Ishikawa (cell line): ENCODE results near the gene SERAC1.

ENCODE experiments used
- CEBPB ChIP-seq: IDR thresholded peaks from 2 replicates; pipeline ENCODE4 v1.6.1; 2012
- EGR1 ChIP-seq: IDR thresholded peaks from 2 replicates; pipeline ENCODE4 v1.6.1; 2012
- EP300 ChIP-seq: IDR thresholded peaks from 2 replicates; pipeline ENCODE4 v1.6.1; 2012; ENCODE audit warnings: borderline replicate concordance
- FOXM1 ChIP-seq: IDR thresholded peaks from 2 replicates; pipeline ENCODE4 v1.6.1; 2012; ENCODE audit warnings: low read depth, borderline replicate concordance
- MAX ChIP-seq: IDR thresholded peaks from 2 replicates; pipeline ENCODE4 v1.6.1; 2012
- NFIC ChIP-seq: IDR thresholded peaks from 2 replicates; pipeline ENCODE4 v1.6.1; 2012
- RAD21 ChIP-seq: IDR thresholded peaks from 2 replicates; pipeline ENCODE4 v1.6.1; 2012; ENCODE audit warnings: low read depth
- REST ChIP-seq: IDR thresholded peaks from 2 replicates; pipeline ENCODE4 v1.6.1; 2012; ENCODE audit warnings: low read depth, mild to moderate bottlenecking
- TAF1 ChIP-seq: IDR thresholded peaks from 2 replicates; pipeline ENCODE4 v1.6.1; 2012; ENCODE audit warnings: low read depth, mild to moderate bottlenecking
- TEAD4 ChIP-seq: IDR thresholded peaks from 2 replicates; pipeline ENCODE4 v1.6.1; 2012
- USF1 ChIP-seq: IDR thresholded peaks from 2 replicates; pipeline ENCODE4 v1.6.1; 2012
- YY1 ChIP-seq: IDR thresholded peaks from 2 replicates; pipeline ENCODE4 v1.6.1; 2012; ENCODE audit warnings: low read depth

GRCh38 chr6:158063736-158064135 is 104.3 kb downstream of the SERAC1 start:
- no peak for TF ChIP-seq MAX
- no peak for TF ChIP-seq REST
- no peak for TF ChIP-seq EP300
- no peak for TF ChIP-seq EGR1
- no peak for TF ChIP-seq TAF1
- no peak for TF ChIP-seq CEBPB
- no peak for TF ChIP-seq FOXM1
- TF ChIP-seq TEAD4 = no peak
- no peak for TF ChIP-seq RAD21
- TF ChIP-seq YY1 = no peak
- no peak for TF ChIP-seq NFIC
- no peak for TF ChIP-seq USF1
